ENCODE data around the gene RFT1. TPM values are rescaled to one million over a fixed set of nuclear protein-coding genes. Genes with fewer than 3 reads are reported as not detected.
A peak's percentile ranks its signal among the peaks of the same experiment; 100 is the strongest.

The RFT1 gene
- total RNA-seq, 1 experiment from 2014 or later = 33.6 TPM

DNA sequence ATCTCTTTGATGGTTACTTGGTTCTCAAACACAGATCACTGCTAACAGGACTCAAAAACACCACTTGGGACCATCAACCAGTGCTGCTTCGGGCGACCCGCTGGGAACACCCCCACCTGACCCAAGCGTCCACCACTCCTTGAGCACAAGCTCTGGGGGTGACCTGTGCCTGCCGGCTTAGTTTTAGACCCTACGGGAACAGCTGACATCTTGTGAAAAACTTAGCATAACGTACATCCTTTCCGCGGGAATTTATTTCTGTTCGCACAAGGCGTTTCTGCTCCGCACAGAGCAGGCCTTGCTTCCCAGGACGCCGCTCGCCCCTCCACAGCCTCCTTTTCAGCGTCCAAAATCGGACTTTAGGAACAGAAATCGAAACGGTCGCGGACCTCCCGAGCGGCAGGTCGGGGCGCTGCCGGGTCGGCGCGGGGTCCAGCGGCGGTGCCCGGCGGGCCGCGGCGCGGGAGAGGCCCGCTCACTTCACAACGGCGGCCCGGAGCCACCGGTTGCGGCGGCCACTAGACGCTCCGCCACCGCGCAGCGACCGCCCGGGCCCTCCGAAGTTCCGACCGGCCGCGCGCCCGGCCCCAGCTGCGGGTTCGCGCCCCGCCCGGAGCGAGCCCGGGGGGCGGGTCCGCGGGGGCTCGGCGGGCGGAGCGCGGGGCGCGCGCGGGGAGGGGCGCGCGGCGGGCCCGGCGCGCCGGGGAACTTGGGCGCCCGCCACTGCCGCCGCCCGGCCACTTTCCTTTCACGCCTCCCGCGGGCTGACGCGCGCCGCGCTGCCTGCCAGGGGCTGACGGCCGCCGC is 85.3 kb downstream of the RFT1 start:
- DNase-seq (ENCODE audit: low read depth, low spot score) (no peak), ATAC-seq (peak; percentile 68)
- Histone ChIP-seq H3K4me2 (ENCODE audit: low read length) (peak overlapping the region; percentile 94), H3K4me1 (ENCODE audit: control insufficient read depth in 1 of 2, insufficient read depth in 2 of 2, low read length in 2 of 2) (peaks cover 9 to 25% of the 10 kb centered on the region in 2 experiments), H3K9me2 (ENCODE audit: insufficient read depth) (no peaks in the 10 kb centered on the region), H3K9ac (ENCODE audit: low read length) (peak overlapping the region; percentile 68), H3K79me2 (ENCODE audit: insufficient read depth, low read length) (peaks cover 32% of the 10 kb centered on the region), H3K27ac (ENCODE audit: low read depth, low read length) (peak overlapping the region; percentile 54; the same call in 1 of the 2 replicates), H3K9me3 (ENCODE audit: control insufficient read depth in 1 of 2, insufficient read depth in 1 of 2, low read depth in 1 of 2, low read length in 2 of 2) (no peaks in the 10 kb centered on the region), H3K36me3 (ENCODE audit: control insufficient read depth in 1 of 2, insufficient read depth in 2 of 2, low read length in 2 of 2) (no peaks in the 10 kb centered on the region), H2AFZ (ENCODE audit: low read depth, low read length, poor library complexity, severe bottlenecking) (peak overlapping the region; percentile 40), H3K27me3 (ENCODE audit: insufficient read depth, low read length) (no peaks in the 10 kb centered on the region), H4K20me1 (ENCODE audit: insufficient read depth) (no peaks in the 10 kb centered on the region), H3K4me3 (replicated peaks in 1 of 2; ENCODE audit: low read depth in 1 of 2, low read length in 2 of 2) (peak overlapping the region; percentile 67 to 79)
- intact Hi-C loops (cut with micrococcal nuclease) = no loop called here
- TF ChIP-seq CBX3 (IDR thresholded peaks at IDR 0.05; ENCODE audit: low read depth) (no peak), TCF7L2 (IDR thresholded peaks at IDR 0.05; ENCODE audit: borderline replicate concordance, extremely low read depth, insufficient read depth, insufficient read length) (no peak), EGR1 (IDR thresholded peaks at IDR 0.05; ENCODE audit: low read depth) (no peak), ZNF274 (IDR thresholded peaks at IDR 0.05; ENCODE audit: low read depth, low read length) (no peak), RAD21 (IDR thresholded peaks at IDR 0.05; ENCODE audit: low read depth) (no peak), EZH2 (IDR thresholded peaks at IDR 0.05) (no peak), POLR2AphosphoS5 (IDR thresholded peaks at IDR 0.05; ENCODE audit: low read depth, low read length) (peak; percentile 40), ELF1 (IDR thresholded peaks at IDR 0.05; ENCODE audit: borderline replicate concordance, low read depth) (no peak), EZH2phosphoT487 (IDR thresholded peaks at IDR 0.05; ENCODE audit: borderline replicate concordance) (no peak), SRF (IDR thresholded peaks at IDR 0.05; ENCODE audit: low read depth) (no peak), JUND (IDR thresholded peaks at IDR 0.05) (no peak), YY1 (IDR thresholded peaks at IDR 0.05; ENCODE audit: extremely low read depth, insufficient replicate concordance, low read depth, low read length) (no peak), ZFX (IDR thresholded peaks at IDR 0.05) (peak; percentile 47), FOSL1 (IDR thresholded peaks at IDR 0.05; ENCODE audit: low read depth) (no peak)
- TF ChIP-seq, protein P1, sequence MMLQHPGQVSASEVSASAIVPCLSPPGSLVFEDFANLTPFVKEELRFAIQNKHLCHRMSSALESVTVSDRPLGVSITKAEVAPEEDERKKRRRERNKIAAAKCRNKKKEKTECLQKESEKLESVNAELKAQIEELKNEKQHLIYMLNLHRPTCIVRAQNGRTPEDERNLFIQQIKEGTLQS (IDR thresholded peaks at IDR 0.05) = no peak
- TF ChIP-seq, protein P2, sequence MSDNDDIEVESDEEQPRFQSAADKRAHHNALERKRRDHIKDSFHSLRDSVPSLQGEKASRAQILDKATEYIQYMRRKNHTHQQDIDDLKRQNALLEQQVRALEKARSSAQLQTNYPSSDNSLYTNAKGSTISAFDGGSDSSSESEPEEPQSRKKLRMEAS (IDR thresholded peaks at IDR 0.05) = no peak
- ChIA-PET POLR2A (no interaction called here), CTCF (no interaction called here), RAD21 (ENCODE audit: low non-redundant PET in 1 of 2, low total read pairs in 2 of 2, uncharacterized antibody in 2 of 2, unreplicated experiment in 2 of 2) (no interaction called here)
- no TSS peak for BruUV-seq (replicated peaks)
